Muscle layer of duodenum (tissue), 2 donors: ENCODE results near the gene ZKSCAN3.
"Not testable (repeated sequence)": the region's sequence is repeated elsewhere in the genome, so short reads cannot be mapped to it uniquely, and the experiment has no call there.

Experiments used
- H3K27ac ChIP-seq: one replicate; pipeline ENCODE4 v1.7.0; 2013; ENCODE audit warnings: mild to moderate bottlenecking, low read length
- H3K27me3 ChIP-seq: one replicate; pipeline ENCODE4 v1.7.0; 2013; ENCODE audit warnings: low read depth, mild to moderate bottlenecking, control low read depth, low read length
- H3K36me3 ChIP-seq, 2 donors: one replicate each; pipeline ENCODE4 v1.7.0; 2013; ENCODE audit warnings: low read length in 2 of 2, control low read depth in 1 of 2, mild to moderate bottlenecking in 1 of 2; ENCODE audit not compliant: insufficient read depth in 2 of 2, control insufficient read depth in 1 of 2
- H3K4me1 ChIP-seq, 2 donors: one replicate each; pipeline ENCODE4 v1.7.0; 2013; ENCODE audit warnings: low read length in 2 of 2, mild to moderate bottlenecking in 2 of 2, control low read depth in 1 of 2, moderate library complexity in 1 of 2; ENCODE audit not compliant: insufficient read depth in 2 of 2, control insufficient read depth in 1 of 2
- H3K4me3 ChIP-seq, 2 donors: one replicate each; pipeline ENCODE4 v1.7.0; 2013; ENCODE audit warnings: low read length in 2 of 2, low read depth in 1 of 2, mild to moderate bottlenecking in 1 of 2
- H3K9me3 ChIP-seq, 2 donors: one replicate each; pipeline ENCODE4 v1.7.0; 2013; ENCODE audit warnings: low read length in 2 of 2, control low read depth in 1 of 2, mild to moderate bottlenecking in 1 of 2; ENCODE audit not compliant: control insufficient read depth in 1 of 2
- donor health status: healthy.

The ZKSCAN3 gene

DNA sequence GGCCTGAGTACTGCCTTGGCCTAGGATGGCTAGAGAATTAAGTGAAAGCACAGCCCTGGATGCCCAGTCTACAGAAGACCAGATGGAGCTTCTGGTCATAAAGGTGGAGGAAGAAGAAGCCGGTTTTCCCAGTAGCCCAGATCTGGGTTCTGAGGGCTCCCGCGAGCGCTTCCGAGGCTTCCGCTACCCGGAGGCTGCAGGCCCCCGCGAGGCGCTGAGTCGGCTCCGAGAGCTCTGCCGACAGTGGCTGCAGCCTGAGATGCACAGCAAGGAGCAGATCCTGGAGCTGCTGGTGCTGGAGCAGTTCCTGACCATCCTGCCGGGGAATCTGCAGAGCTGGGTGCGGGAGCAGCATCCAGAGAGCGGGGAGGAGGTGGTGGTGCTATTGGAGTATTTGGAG lies 9.8 kb downstream of the ZKSCAN3 start:
- not testable (repeated sequence) for H3K27me3 ChIP-seq, H3K4me3 ChIP-seq, H3K27ac ChIP-seq, H3K9me3 ChIP-seq
- Histone ChIP-seq H3K36me3 (peaks cover 29 to 32% of the 10 kb centered on the region in 2 donors), H3K4me1 (peaks cover 10 to 22% of the 10 kb centered on the region in 2 donors)

DNA sequence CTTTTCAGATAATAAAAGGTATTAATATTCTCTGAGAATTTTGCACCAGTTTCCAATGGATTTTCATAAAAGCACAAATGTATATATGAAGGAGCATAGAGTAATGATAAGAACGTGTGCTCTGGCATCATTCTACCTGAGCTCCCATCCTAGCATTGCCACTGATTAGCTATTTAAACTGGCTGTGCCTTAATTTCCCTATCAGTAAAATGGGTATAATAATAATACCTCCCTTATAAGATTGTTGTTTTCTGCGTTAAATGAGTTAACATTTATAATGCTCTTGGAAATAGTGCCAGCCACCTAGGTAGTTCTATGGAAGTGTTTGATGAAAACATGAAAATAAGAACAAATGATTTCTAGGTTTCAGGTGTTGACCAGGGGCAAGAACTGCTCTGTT lies 11.2 kb downstream of the ZKSCAN3 start:
- Histone ChIP-seq H3K4me1 (peaks cover 5 to 11% of the 10 kb centered on the region in 2 donors), H3K36me3 (peaks cover 38 to 46% of the 10 kb centered on the region in 2 donors), H3K27me3 (no peaks in the 10 kb centered on the region), H3K4me3 (no peak overlapping the region), H3K27ac (no peak overlapping the region), H3K9me3 (no peaks in the 10 kb centered on the region)

GRCh38 chr6:28365590-28365989 lies 15.8 kb downstream of the ZKSCAN3 start:
- not testable (repeated sequence) for H3K4me1 ChIP-seq, H3K27ac ChIP-seq, H3K9me3 ChIP-seq, H3K27me3 ChIP-seq, H3K4me3 ChIP-seq
- H3K36me3 ChIP-seq, result peaks cover 40 to 57% of the 10 kb centered on the region in 2 donors

GRCh38 chr6:28368522-28368921 lies 18.8 kb downstream of the ZKSCAN3 start:
- H3K36me3 ChIP-seq, result peaks cover 24 to 39% of the 10 kb centered on the region in 2 donors
- H3K27me3 ChIP-seq, result no peaks in the 10 kb centered on the region
- H3K27ac ChIP-seq, result no peak overlapping the region

DNA sequence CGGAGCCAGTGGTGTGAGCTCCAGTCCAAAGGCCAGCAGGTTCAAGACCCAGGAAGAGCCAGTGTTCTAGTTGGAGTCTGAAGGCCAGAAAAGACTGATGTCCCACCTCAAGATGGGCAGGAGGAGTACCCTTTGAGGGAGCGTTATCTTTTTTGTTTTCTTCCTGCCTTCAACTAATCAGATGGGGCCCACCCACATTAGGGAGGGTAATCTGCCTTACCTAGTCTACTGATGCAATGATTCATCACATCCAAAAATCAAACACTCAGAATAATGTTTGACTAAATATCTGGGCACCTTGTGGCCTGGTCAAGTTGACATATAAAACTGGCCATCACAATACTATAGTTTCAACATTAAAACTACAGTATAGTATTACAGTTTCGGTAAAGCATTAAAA lies 19.7 kb downstream of the ZKSCAN3 start:
- Histone ChIP-seq H3K27me3 (no peaks in the 10 kb centered on the region), H3K4me1 (no peaks in the 10 kb centered on the region), H3K9me3 (no peaks in the 10 kb centered on the region), H3K4me3 (no peak overlapping the region), H3K27ac (no peak overlapping the region), H3K36me3 (peaks cover 17 to 30% of the 10 kb centered on the region in 2 donors)

More at GRCh38 chr6:28368522-28368921, 18.8 kb downstream of the ZKSCAN3 start:
- Histone ChIP-seq H3K4me1 (no peaks in the 10 kb centered on the region), H3K4me3 (no peak overlapping the region), H3K9me3 (no peaks in the 10 kb centered on the region)

DNA sequence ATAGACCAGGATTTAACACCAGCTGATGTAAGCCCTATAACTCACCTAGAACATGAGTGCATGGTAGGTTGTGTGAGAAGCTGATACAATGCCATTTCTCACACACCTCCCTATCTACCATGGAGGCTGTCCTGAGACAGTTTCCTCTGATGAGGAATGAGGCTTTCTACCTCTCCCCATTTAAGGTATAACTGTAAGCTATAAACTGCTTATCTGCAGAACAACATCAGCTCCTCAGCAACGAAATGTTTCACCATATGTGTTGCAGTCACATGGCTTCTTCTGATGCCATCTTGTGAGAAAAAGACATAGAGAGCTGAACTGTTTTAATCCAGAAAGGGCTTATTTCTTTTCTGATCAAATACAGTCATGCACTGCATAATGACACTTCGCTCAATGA lies 20.7 kb downstream of the ZKSCAN3 start:
- Histone ChIP-seq H3K4me1 (no peaks in the 10 kb centered on the region), H3K36me3 (peaks cover 12 to 20% of the 10 kb centered on the region in 2 donors), H3K4me3 (no peak overlapping the region), H3K9me3 (no peaks in the 10 kb centered on the region), H3K27ac (no peak overlapping the region), H3K27me3 (no peaks in the 10 kb centered on the region)

- H3K4me3 ChIP-seq, result no peak overlapping the region
- H3K36me3 ChIP-seq, result peaks cover 4 to 12% of the 10 kb centered on the region in 2 donors
- H3K27ac ChIP-seq, result no peak overlapping the region
- H3K27me3 ChIP-seq, result no peaks in the 10 kb centered on the region
- no peaks in the 10 kb centered on the region for H3K4me1 ChIP-seq
- H3K9me3 ChIP-seq, result no peaks in the 10 kb centered on the region
Observed at GRCh38 chr6:28371280-28371679, 21.5 kb downstream of the ZKSCAN3 start.

DNA sequence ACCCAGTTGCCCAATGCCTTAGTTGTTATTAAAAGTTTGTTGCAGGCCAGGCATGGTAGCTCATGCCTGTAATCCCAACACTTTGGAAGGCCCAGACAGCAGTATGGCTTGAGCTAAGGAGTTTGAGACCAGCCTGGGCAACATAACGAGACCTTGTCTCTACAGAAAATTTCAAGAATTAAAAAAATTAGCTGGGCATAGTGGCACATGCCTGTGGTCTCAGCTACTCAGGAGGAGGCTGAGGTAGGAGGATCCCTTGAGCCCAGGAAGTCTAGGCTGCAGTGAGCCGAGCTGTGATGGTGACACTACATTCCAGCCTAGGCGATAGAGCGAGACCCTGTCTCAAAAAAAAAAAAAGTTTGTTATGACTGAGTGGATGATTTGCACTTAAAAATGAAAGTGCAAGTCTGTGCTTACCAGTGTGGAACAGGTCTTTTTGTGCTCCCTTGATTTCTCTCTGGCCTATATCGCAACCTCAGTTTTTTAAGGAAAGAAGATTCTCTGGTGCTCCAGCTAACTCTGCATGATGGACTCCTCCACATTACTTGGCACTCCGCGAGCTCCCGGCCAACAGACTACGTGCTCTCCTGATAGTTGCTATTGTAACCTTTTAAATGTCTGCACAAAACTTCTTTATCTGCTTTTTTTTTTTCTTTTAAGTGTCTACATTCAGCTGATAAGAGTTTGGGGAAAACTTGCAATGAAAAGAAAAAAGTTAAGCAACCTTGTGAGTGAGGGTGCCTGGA lies 22.1 kb downstream of the ZKSCAN3 start:
- H3K27ac ChIP-seq, result no peak overlapping the region
- H3K36me3 ChIP-seq, result peaks cover 0 to 6% of the 10 kb centered on the region in 2 donors
- H3K4me1 ChIP-seq, result no peaks in the 10 kb centered on the region
- no peak overlapping the region for H3K4me3 ChIP-seq
- no peaks in the 10 kb centered on the region for H3K27me3 ChIP-seq
- no peaks in the 10 kb centered on the region for H3K9me3 ChIP-seq

DNA sequence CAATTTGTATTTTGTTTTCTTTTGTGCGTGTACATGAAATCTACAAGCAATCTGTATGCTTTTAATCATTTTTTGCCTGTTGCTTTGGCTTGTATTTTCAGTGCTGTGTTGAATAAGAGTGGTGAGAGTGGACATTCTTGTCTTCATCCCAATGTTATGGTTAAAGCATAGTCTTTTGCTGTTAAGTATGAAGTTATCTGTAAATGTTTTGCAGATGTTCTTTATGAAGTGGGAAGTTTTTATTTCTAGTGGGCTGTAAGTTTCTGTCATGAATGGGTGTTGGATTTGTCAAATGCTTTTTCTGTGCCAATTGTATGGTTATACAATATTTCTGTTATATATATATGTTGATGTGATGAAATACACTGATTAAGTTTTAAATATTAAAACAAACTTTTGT lies 24.2 kb downstream of the ZKSCAN3 start:
- Histone ChIP-seq H3K9me3 (no peaks in the 10 kb centered on the region), H3K4me3 (no peak overlapping the region), H3K27me3 (no peaks in the 10 kb centered on the region), H3K4me1 (no peaks in the 10 kb centered on the region), H3K36me3 (peaks cover 0 to 11% of the 10 kb centered on the region in 2 donors), H3K27ac (no peak overlapping the region)

DNA sequence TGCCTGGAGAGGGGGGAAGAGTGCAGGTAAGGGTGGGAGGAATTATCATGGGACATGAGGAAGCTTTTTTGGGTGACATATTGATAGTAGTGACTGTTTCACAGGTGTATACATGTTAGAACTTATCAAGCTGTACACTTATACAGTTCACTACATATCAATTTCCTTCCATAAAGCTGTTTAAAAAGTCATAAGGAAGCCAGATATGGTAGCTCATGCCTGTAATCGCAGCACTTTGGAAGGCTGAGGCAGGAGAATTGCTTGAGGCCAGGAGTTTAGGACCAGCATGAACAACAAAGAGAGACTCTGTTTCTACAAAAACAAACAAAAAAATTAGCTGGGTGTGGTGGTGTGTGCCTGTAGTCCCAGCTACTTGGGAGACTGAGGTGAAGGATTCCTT lies 28.1 kb downstream of the ZKSCAN3 start:
- Histone ChIP-seq H3K36me3 (peaks cover 10 to 23% of the 10 kb centered on the region in 2 donors), H3K27me3 (no peaks in the 10 kb centered on the region)

DNA sequence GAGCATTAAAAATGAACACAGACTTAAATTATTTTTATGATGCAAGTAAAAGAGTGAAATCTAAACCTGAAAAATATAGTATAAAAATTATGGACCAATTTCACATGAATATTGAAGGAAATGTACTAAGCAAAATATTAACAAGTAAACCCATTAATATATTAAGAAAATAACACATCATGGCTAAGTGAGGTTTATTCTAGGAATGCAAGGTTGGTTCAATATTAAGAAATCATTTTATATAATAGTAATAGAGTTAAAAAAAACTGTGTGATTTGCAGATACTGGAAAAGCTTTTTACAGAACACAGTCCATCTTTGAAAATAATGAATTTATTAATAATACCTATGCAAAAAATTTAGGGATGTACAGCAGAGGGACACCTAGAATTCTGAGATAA lies 28.9 kb downstream of the ZKSCAN3 start:
- Histone ChIP-seq H3K4me3 (no peak overlapping the region), H3K9me3 (no peaks in the 10 kb centered on the region), H3K36me3 (peaks cover 10 to 23% of the 10 kb centered on the region in 2 donors), H3K27me3 (no peaks in the 10 kb centered on the region), H3K4me1 (peaks cover 0 to 8% of the 10 kb centered on the region in 2 donors), H3K27ac (no peak overlapping the region)

More for the DNA sequence above, 28.1 kb downstream of the ZKSCAN3 start:
- Histone ChIP-seq H3K27ac (no peak overlapping the region), H3K9me3 (no peaks in the 10 kb centered on the region), H3K4me1 (peaks cover 0 to 8% of the 10 kb centered on the region in 2 donors), H3K4me3 (no peak overlapping the region)

DNA sequence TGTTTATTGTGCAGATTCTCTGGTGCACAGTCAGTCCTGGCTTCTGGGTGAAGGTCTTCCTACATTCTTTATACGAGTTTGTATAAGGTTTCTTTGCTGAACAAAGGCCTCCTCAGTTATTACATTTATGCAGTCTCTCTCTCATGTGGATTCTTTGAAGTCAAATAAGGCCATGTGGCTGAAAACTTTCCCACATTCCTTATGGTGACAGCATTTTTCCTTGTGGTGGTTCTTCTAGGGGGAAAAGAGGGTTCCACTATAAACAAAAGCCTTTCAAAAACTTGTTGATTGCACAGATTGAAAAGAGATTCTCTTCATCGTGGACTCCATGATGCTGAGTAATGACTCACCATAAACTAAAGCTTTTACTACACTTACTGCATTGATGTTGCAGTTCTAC lies 30.6 kb downstream of the ZKSCAN3 start:
- Histone ChIP-seq H3K36me3 (peaks cover 10 to 26% of the 10 kb centered on the region in 2 donors), H3K4me1 (peaks cover 0 to 8% of the 10 kb centered on the region in 2 donors), H3K4me3 (no peak overlapping the region), H3K9me3 (no peaks in the 10 kb centered on the region), H3K27me3 (no peaks in the 10 kb centered on the region), H3K27ac (no peak overlapping the region)
